Measurements from ENCODE around the gene FAM32A. TPM values are rescaled to one million over a fixed set of nuclear protein-coding genes. Genes with fewer than 3 reads are reported as not detected.

FAM32A gene
- polyA plus RNA-seq, 1 experiment = 156 TPM

DNA sequence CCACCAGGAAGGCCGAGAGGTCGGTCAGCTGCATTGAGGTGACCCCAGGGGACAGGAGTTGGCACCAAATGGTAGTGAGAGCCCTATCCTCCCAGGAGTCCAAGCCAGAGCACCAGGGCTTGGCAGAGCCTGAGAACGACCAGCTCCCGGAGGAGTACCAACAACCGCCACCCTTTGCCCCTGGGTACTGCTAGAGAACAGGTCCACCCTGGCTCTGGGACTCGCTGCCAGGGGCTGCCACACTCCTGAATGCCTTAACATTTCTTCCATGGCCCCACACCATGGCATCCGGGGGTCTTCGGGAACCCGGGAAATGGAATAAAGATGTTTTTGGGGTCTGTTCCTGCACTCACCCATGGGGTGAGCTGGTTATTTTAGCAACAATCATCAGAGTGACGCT lies 27.6 kb upstream of the FAM32A start:
- Histone ChIP-seq H3K36me3 (ENCODE audit: control insufficient read depth, insufficient read depth, low read length) (no peaks in the 10 kb centered on the region), H3K27me3 (ENCODE audit: control insufficient read depth, insufficient read depth, low read length) (no peaks in the 10 kb centered on the region), H3K4me3 (ENCODE audit: low read depth, low read length) (no peak overlapping the region)
- no peak for DNase-seq (ENCODE audit: low read depth)
- ChIA-PET POLR2A (no interaction called here), CTCF (interaction anchor here (1.6 kb wide), 1 partner anchor 8 kb away, joined by 4 read pairs; no protein-coding TSS in a partner anchor)
- TF ChIP-seq, protein P1, sequence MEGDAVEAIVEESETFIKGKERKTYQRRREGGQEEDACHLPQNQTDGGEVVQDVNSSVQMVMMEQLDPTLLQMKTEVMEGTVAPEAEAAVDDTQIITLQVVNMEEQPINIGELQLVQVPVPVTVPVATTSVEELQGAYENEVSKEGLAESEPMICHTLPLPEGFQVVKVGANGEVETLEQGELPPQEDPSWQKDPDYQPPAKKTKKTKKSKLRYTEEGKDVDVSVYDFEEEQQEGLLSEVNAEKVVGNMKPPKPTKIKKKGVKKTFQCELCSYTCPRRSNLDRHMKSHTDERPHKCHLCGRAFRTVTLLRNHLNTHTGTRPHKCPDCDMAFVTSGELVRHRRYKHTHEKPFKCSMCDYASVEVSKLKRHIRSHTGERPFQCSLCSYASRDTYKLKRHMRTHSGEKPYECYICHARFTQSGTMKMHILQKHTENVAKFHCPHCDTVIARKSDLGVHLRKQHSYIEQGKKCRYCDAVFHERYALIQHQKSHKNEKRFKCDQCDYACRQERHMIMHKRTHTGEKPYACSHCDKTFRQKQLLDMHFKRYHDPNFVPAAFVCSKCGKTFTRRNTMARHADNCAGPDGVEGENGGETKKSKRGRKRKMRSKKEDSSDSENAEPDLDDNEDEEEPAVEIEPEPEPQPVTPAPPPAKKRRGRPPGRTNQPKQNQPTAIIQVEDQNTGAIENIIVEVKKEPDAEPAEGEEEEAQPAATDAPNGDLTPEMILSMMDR (IDR thresholded peaks at IDR 0.05; ENCODE audit: insufficient read depth, low read depth, low read length) = no peak

DNA sequence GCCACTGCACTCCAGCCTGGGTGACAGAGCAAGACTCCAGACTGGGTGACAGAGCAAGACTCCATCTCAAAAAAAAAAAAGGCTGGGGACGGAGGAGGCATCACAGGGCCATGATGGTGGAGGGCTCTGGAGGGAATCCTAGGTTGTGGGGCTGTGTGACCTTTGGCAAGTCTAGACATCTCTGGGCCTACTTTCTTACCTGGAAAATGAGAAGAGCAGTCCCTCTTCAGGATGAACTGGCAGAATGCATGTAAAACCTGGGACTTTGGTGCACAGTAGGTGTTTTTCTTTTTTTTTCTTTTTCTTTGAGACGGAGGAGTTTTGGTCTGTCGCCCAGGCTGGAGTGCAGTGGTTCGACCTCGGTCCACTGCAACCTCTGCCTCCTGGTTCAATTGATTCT lies 25.6 kb upstream of the FAM32A start:
- Histone ChIP-seq H3K27me3 (ENCODE audit: control insufficient read depth, insufficient read depth, low read length) (no peaks in the 10 kb centered on the region), H3K36me3 (ENCODE audit: control insufficient read depth, insufficient read depth, low read length) (no peaks in the 10 kb centered on the region), H3K4me3 (ENCODE audit: low read depth, low read length) (no peak overlapping the region)
- TF ChIP-seq, protein P1 (IDR thresholded peaks at IDR 0.05; ENCODE audit: insufficient read depth, low read depth, low read length) = no peak
- ChIA-PET POLR2A (no interaction called here), CTCF (interaction anchor here (1.1 to 1.3 kb wide), 3 partner anchors 8 to 23 kb away, joined by 3 to 4 read pairs (median 3); no protein-coding TSS in a partner anchor)
- no peak for DNase-seq (ENCODE audit: low read depth)

DNA sequence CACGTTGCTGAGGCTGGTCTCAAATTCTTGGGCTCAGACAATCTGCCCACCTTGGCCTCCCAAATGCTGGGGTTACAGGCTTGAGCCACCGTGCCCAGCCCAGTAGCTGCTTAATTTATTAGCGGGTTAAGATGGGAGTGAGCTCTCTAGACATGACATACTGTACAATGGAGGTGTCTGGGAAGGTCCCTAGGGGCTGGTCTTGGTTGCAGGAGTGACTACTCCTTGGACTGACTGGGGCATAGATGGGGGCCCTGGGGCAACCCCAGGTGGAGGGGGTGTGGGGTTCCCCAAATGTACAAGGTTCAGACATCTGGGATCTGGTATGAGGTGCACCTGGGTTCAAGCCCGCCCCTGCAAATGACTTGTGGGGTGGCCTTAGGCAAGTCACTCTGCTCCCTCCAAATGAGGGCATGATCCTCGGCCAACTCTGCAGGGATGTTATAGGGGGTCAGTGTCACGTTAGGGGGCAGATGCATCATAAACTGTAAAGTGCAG lies 24.7 kb upstream of the FAM32A start:
- ChIA-PET CTCF (interaction anchor here (1.1 to 1.2 kb wide), 2 partner anchors 9 to 10 kb away, joined by 3 to 4 read pairs; no protein-coding TSS in a partner anchor), POLR2A (no interaction called here)
- no peaks in the 10 kb centered on the region for H3K36me3 ChIP-seq (ENCODE audit: control insufficient read depth, insufficient read depth, low read length)
- TF ChIP-seq, protein P1 (IDR thresholded peaks at IDR 0.05; ENCODE audit: insufficient read depth, low read depth, low read length) = no peak
- H3K4me3 ChIP-seq (ENCODE audit: low read depth, low read length) = no peak overlapping the region
- no peak for DNase-seq (ENCODE audit: low read depth)
- no peaks in the 10 kb centered on the region for H3K27me3 ChIP-seq (ENCODE audit: control insufficient read depth, insufficient read depth, low read length)

DNA sequence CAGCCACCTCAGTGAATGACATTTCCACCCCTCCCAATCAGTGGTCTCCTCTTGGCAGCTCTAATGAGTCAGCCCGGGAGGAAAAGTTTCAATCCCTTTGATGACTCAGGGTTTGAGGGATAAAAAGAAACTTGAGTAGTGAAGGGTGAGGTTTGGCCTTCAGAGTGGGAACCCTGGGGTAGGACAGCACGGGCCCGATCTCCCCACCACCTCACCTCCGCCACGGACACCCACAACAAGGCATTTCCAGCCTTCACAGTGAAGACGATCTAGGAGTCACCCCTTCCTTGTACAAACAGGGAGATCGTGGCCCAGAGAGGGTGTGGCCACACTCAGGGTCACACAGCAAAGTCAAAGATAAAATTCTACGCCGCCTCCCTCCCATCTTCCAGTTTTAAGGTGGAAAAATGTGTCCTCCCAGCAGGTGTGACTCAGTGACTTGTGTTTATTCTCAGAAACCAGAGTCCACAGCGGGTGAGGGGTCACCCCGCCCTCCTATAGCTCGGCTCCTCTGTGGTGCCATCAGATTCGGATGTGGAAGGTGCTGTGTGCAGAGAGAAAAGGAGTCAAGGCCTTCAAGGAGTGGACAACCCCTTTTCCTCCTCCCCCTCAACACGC lies 24.2 kb upstream of the FAM32A start:
- ChIA-PET CTCF (interaction anchor here (0.9 to 1.2 kb wide), 2 partner anchors 11 to 24 kb away, joined by 3 read pairs; partner anchors contain the start of gene FAM32A), POLR2A (no interaction called here)
- TF ChIP-seq, protein P1 (IDR thresholded peaks at IDR 0.05; ENCODE audit: insufficient read depth, low read depth, low read length) = no peak
- Histone ChIP-seq H3K4me3 (ENCODE audit: low read depth, low read length) (no peak overlapping the region), H3K27me3 (ENCODE audit: control insufficient read depth, insufficient read depth, low read length) (no peaks in the 10 kb centered on the region), H3K36me3 (ENCODE audit: control insufficient read depth, insufficient read depth, low read length) (no peaks in the 10 kb centered on the region)
- DNase-seq (ENCODE audit: low read depth) = no peak

DNA sequence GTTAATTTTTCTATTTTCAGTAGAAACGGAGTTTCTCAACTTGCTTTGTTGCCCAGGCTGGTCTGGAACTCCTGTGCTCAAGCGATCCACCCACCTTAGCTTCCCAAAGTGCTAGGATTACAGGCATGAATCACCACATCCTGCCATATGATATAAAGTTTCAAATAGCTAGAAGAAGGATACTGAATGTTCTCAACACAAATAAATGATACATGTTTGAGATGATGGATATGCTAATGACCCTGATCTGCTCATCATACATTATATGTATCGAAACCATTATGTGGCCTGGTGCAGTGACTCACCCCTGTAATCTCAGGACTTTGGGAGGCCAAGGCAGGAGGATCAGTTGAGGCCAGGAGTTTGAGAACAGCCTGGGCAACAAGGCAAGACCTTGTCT lies 23.4 kb upstream of the FAM32A start:
- POLR2A ChIA-PET = no interaction called here

More for the DNA sequence above, 23.4 kb upstream of the FAM32A start:
- no peaks in the 10 kb centered on the region for H3K36me3 ChIP-seq (ENCODE audit: control insufficient read depth, insufficient read depth, low read length)
- no peaks in the 10 kb centered on the region for H3K27me3 ChIP-seq (ENCODE audit: control insufficient read depth, insufficient read depth, low read length)
- H3K4me3 ChIP-seq (ENCODE audit: low read depth, low read length) = no peak overlapping the region
- CTCF ChIA-PET = interaction anchor here (0.9 kb wide), 1 partner anchor 23 kb away, joined by 3 read pairs; the partner anchor contains the start of gene FAM32A
- TF ChIP-seq, protein P1 (IDR thresholded peaks at IDR 0.05; ENCODE audit: insufficient read depth, low read depth, low read length) = no peak
- no peak for DNase-seq (ENCODE audit: low read depth)

All from BJ (cell line).